Measurements from ENCODE around the gene HBG2.
A peak's percentile ranks its signal among the peaks of the same experiment; 100 is the strongest.

- peak; percentile 60 for TF ChIP-seq CTCF (conservative IDR thresholded peaks at IDR 0.05; ENCODE audit: low read length)
- no peak for TF ChIP-seq EZH2phosphoT487 (IDR thresholded peaks at IDR 0.05; ENCODE audit: borderline replicate concordance)
Measured at GRCh38 chr11:5204787-5205186, 49.8 kb downstream of the HBG2 start.

Data from Loucy (cell line).